WTC11 (cell line): ENCODE data around the gene SERTAD1. TPM values are rescaled to one million over a fixed set of nuclear protein-coding genes. Genes with fewer than 3 reads are reported as not detected.

Experiments used
- ATAC-seq: fragments of 200-7000 bp; cut with Tn5 transposase; 2 replicates; pipeline ENCODE4 v1.10.0; 2021; ENCODE audit warnings: mild to moderate bottlenecking, moderate library complexity
- CTCF ChIA-PET: fragments of 300-600 bp; sonication (Branson Sonifier 250); formaldehyde crosslinking; loops from one replicate; lab custom pipeline; 2021; ENCODE audit warnings: antibody characterized with exemption; lab: Charles Lee
- POLR2A ChIA-PET: fragments of 350-600 bp; sonication (Branson Sonifier 250); formaldehyde crosslinking; loops from one replicate; lab custom pipeline; 2021; ENCODE audit warnings: antibody characterized with exemption; lab: Charles Lee
- DNase-seq: peaks from one replicate; pipeline ENCODE4 v3.0.0; 2021; ENCODE audit warnings: low spot score
- H3K27ac Mint-ChIP-seq: 2 replicates; pipeline ENCODE4 v1.8.0; 2021; ENCODE audit warnings: mixed read lengths
- H3K27me3 Mint-ChIP-seq: 2 replicates; pipeline ENCODE4 v1.8.0; 2021; ENCODE audit warnings: low read depth, mild to moderate bottlenecking, moderate library complexity, mixed read lengths
- H3K36me3 Mint-ChIP-seq: 2 replicates; pipeline ENCODE4 v1.8.0; 2021; ENCODE audit warnings: mixed read lengths
- H3K4me1 Mint-ChIP-seq: 2 replicates; pipeline ENCODE4 v1.8.0; 2022; ENCODE audit warnings: mixed read lengths
- H3K4me3 Mint-ChIP-seq: 2 replicates; pipeline ENCODE4 v1.8.0; 2021; ENCODE audit warnings: mild to moderate bottlenecking, moderate library complexity, mixed read lengths
- H3K9me3 Mint-ChIP-seq: 2 replicates; pipeline ENCODE4 v1.8.0; 2021; ENCODE audit warnings: mixed read lengths
- ATF1 ChIP-seq: sonication (generic); formaldehyde crosslinking; IDR thresholded peaks from 2 replicates; pipeline ENCODE4 v1.8.1; 2023; ENCODE audit warnings: mild to moderate bottlenecking, moderate library complexity, missing genetic modification reagents
- ATF6 ChIP-seq: sonication (generic); formaldehyde crosslinking; IDR thresholded peaks from 2 replicates; pipeline ENCODE4 v1.8.1; 2023; ENCODE audit warnings: mild to moderate bottlenecking, missing genetic modification reagents
- CBFB ChIP-seq: sonication (generic); formaldehyde crosslinking; IDR thresholded peaks from 2 replicates; pipeline ENCODE4 v1.8.1; 2022; ENCODE audit warnings: mild to moderate bottlenecking, low read depth, missing genetic modification reagents
- E2F1 ChIP-seq: sonication (generic); formaldehyde crosslinking; IDR thresholded peaks from 2 replicates; pipeline ENCODE4 v1.8.0; 2022; ENCODE audit warnings: mild to moderate bottlenecking, missing genetic modification reagents
- ELF4 ChIP-seq: sonication (generic); formaldehyde crosslinking; IDR thresholded peaks from 2 replicates; pipeline ENCODE4 v1.8.1; 2022; ENCODE audit warnings: low read depth, mild to moderate bottlenecking, moderate library complexity, missing genetic modification reagents
- FOXJ3 ChIP-seq: sonication (generic); formaldehyde crosslinking; IDR thresholded peaks from 2 replicates; pipeline ENCODE4 v1.9.0; 2021; ENCODE audit warnings: missing genetic modification reagents, mild to moderate bottlenecking, borderline replicate concordance
- GABPB1 ChIP-seq: sonication (generic); formaldehyde crosslinking; IDR thresholded peaks from 2 replicates; pipeline ENCODE4 v1.8.1; 2023; ENCODE audit warnings: mild to moderate bottlenecking, missing genetic modification reagents
- GRHL2 ChIP-seq: fragments of 250-450 bp; sonication (Bioruptor Pico); IDR thresholded peaks from 2 replicates; pipeline ENCODE4 v1.8.0; 2022; ENCODE audit warnings: mild to moderate bottlenecking, moderate library complexity; ENCODE audit not compliant: insufficient replicate concordance, severe bottlenecking
- IRF2 ChIP-seq: sonication (generic); formaldehyde crosslinking; IDR thresholded peaks from 2 replicates; pipeline ENCODE4 v1.8.0; 2022; ENCODE audit warnings: low read depth, missing genetic modification reagents, borderline replicate concordance
- JUN ChIP-seq: sonication (generic); formaldehyde crosslinking; IDR thresholded peaks from 2 replicates; pipeline ENCODE4 v1.8.0; 2023; ENCODE audit warnings: mild to moderate bottlenecking, missing genetic modification reagents
- MAX ChIP-seq: sonication (generic); formaldehyde crosslinking; IDR thresholded peaks from 2 replicates; pipeline ENCODE4 v1.8.0; 2022; ENCODE audit warnings: mild to moderate bottlenecking, missing genetic modification reagents
- OVOL2 ChIP-seq: fragments of 250-450 bp; sonication (Bioruptor Pico); IDR thresholded peaks from 2 replicates; pipeline ENCODE4 v1.9.0; 2021; ENCODE audit warnings: mild to moderate bottlenecking, borderline replicate concordance
- RELA ChIP-seq: sonication (generic); formaldehyde crosslinking; IDR thresholded peaks from 2 replicates; pipeline ENCODE4 v1.8.1; 2022; ENCODE audit warnings: missing genetic modification reagents, mild to moderate bottlenecking, borderline replicate concordance
- SP1 ChIP-seq: sonication (generic); formaldehyde crosslinking; conservative IDR thresholded peaks from 2 replicates; pipeline ENCODE4 v1.8.1; 2022; ENCODE audit warnings: missing genetic modification reagents
- TEAD1 ChIP-seq: sonication (generic); formaldehyde crosslinking; IDR thresholded peaks from 2 replicates; pipeline ENCODE4 v1.8.0; 2022; ENCODE audit warnings: mild to moderate bottlenecking, missing genetic modification reagents
- TEAD4 ChIP-seq: sonication (generic); formaldehyde crosslinking; IDR thresholded peaks from 2 replicates; pipeline ENCODE4 v1.8.0; 2022; ENCODE audit warnings: mild to moderate bottlenecking, missing genetic modification reagents
- ZBTB21 ChIP-seq: sonication (generic); formaldehyde crosslinking; IDR thresholded peaks from 2 replicates; pipeline ENCODE4 v1.8.1; 2023; ENCODE audit warnings: mild to moderate bottlenecking, missing genetic modification reagents, borderline replicate concordance
- ZNF121 ChIP-seq: sonication (generic); formaldehyde crosslinking; IDR thresholded peaks from 2 replicates; pipeline ENCODE4 v1.8.0; 2023; ENCODE audit warnings: missing genetic modification reagents
- ZNF232 ChIP-seq: sonication (generic); formaldehyde crosslinking; IDR thresholded peaks from 2 replicates; pipeline ENCODE4 v1.8.0; 2022; ENCODE audit warnings: mild to moderate bottlenecking, missing genetic modification reagents
- ZNF263 ChIP-seq: sonication (generic); formaldehyde crosslinking; IDR thresholded peaks from 2 replicates; pipeline ENCODE4 v1.8.1; 2022; ENCODE audit warnings: low read depth, mild to moderate bottlenecking, moderate library complexity, missing genetic modification reagents
- ZNF396 ChIP-seq: fragments of 250-450 bp; sonication (Bioruptor Pico); IDR thresholded peaks from 2 replicates; pipeline ENCODE4 v1.8.0; 2021; ENCODE audit warnings: mild to moderate bottlenecking, moderate library complexity, borderline replicate concordance
- ZNF425 ChIP-seq: fragments of 250-450 bp; sonication (Bioruptor Pico); conservative IDR thresholded peaks from 2 replicates; pipeline ENCODE4 v1.9.0; 2021; ENCODE audit warnings: mild to moderate bottlenecking
- ZNF671 ChIP-seq: fragments of 250-450 bp; sonication (Bioruptor Pico); IDR thresholded peaks from 2 replicates; pipeline ENCODE4 v1.8.0; 2021; ENCODE audit warnings: mild to moderate bottlenecking
- total RNA-seq: library from RNA; stranded (reverse); gene quantifications from 3 replicates; pipeline ENCODE4 v1.2.3, GENCODE V29; 2021
- TF ChIP-seq, protein P1 (sequence below): sonication (generic); formaldehyde crosslinking; IDR thresholded peaks from 2 replicates; pipeline ENCODE4 v1.8.1; 2022; ENCODE audit warnings: mild to moderate bottlenecking, missing genetic modification reagents, moderate library complexity, borderline replicate concordance
- TF ChIP-seq, protein P2 (sequence below): fragments of 250-450 bp; sonication (Bioruptor Pico); IDR thresholded peaks from 2 replicates; pipeline ENCODE4 v2.1.2; 2022; ENCODE audit warnings: mild to moderate bottlenecking, moderate library complexity
- TF ChIP-seq, protein P3 (sequence below): sonication (generic); formaldehyde crosslinking; IDR thresholded peaks from 2 replicates; pipeline ENCODE4 v1.8.0; 2022; ENCODE audit warnings: mild to moderate bottlenecking, missing genetic modification reagents

The SERTAD1 gene
- total RNA-seq, 1 experiment from 2014 or later: 6.8 TPM

- ChIA-PET POLR2A (interaction anchor here (0.6 to 1.8 kb wide), 15 partner anchors 12 to 277 kb away, joined by 3 to 17 read pairs (median 4); partner anchors contain the start of genes C19orf47 and PLD3), CTCF (interaction anchor here (0.6 to 2.8 kb wide), 52 partner anchors 8 to 1194 kb away, joined by 3 to 55 read pairs (median 5); partner anchors contain the start of genes BLVRB, C19orf47, PLD3 and PRX)
- peak overlapping the region; percentile 88 for H3K27ac Mint-ChIP-seq
- no peak for TF ChIP-seq ZNF263 (CRISPR knock-in tag)
- TF ChIP-seq SP1 (CRISPR knock-in tag): peak; percentile 86
- TF ChIP-seq FOXJ3: no peak
- TF ChIP-seq IRF2 (CRISPR knock-in tag): no peak
- TF ChIP-seq ZNF121: peak; percentile 66
- TF ChIP-seq RELA: peak; percentile 78; the same call in 1 of the 2 replicates
- no peak for TF ChIP-seq ATF1 (CRISPR knock-in tag)
- TF ChIP-seq ZBTB21 (CRISPR knock-in tag): no peak; the same call in 1 of the 2 replicates
- TF ChIP-seq, protein P1, sequence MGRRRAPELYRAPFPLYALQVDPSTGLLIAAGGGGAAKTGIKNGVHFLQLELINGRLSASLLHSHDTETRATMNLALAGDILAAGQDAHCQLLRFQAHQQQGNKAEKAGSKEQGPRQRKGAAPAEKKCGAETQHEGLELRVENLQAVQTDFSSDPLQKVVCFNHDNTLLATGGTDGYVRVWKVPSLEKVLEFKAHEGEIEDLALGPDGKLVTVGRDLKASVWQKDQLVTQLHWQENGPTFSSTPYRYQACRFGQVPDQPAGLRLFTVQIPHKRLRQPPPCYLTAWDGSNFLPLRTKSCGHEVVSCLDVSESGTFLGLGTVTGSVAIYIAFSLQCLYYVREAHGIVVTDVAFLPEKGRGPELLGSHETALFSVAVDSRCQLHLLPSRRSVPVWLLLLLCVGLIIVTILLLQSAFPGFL (CRISPR knock-in tag): 0 out of 2 replicates have a peak, but pooled peaks have one; percentile 35
- no peak for TF ChIP-seq JUN (CRISPR knock-in tag)
- TF ChIP-seq CBFB (CRISPR knock-in tag): no peak
- TF ChIP-seq, protein P2, sequence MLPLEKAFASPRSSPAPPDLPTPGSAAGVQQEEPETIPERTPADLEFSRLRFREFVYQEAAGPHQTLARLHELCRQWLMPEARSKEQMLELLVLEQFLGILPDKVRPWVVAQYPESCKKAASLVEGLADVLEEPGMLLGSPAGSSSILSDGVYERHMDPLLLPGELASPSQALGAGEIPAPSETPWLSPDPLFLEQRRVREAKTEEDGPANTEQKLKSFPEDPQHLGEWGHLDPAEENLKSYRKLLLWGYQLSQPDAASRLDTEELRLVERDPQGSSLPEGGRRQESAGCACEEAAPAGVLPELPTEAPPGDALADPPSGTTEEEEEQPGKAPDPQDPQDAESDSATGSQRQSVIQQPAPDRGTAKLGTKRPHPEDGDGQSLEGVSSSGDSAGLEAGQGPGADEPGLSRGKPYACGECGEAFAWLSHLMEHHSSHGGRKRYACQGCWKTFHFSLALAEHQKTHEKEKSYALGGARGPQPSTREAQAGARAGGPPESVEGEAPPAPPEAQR (CRISPR knock-in tag): no peak
- TF ChIP-seq MAX: peak; percentile 80
- TF ChIP-seq, protein P3, sequence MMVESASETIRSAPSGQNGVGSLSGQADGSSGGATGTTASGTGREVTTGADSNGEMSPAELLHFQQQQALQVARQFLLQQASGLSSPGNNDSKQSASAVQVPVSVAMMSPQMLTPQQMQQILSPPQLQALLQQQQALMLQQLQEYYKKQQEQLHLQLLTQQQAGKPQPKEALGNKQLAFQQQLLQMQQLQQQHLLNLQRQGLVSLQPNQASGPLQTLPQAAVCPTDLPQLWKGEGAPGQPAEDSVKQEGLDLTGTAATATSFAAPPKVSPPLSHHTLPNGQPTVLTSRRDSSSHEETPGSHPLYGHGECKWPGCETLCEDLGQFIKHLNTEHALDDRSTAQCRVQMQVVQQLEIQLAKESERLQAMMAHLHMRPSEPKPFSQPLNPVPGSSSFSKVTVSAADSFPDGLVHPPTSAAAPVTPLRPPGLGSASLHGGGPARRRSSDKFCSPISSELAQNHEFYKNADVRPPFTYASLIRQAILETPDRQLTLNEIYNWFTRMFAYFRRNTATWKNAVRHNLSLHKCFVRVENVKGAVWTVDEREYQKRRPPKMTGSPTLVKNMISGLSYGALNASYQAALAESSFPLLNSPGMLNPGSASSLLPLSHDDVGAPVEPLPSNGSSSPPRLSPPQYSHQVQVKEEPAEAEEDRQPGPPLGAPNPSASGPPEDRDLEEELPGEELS (CRISPR knock-in tag): peak; percentile 84; the same call in 1 of the 2 replicates
- peak; percentile 59 for TF ChIP-seq GABPB1 (CRISPR knock-in tag)
- TF ChIP-seq E2F1 (CRISPR knock-in tag): no peak
- TF ChIP-seq ZNF425 (CRISPR knock-in tag): no peak
- peak; percentile 96 for TF ChIP-seq TEAD4
- TF ChIP-seq TEAD1 (CRISPR knock-in tag): peak; percentile 96; the same call in 1 of the 2 replicates
- TF ChIP-seq OVOL2 (CRISPR knock-in tag): no peak
- no peak for TF ChIP-seq ELF4 (CRISPR knock-in tag)
- no peak for TF ChIP-seq ATF6 (CRISPR knock-in tag)
- no peak for TF ChIP-seq ZNF396
- no peak for TF ChIP-seq GRHL2 (CRISPR knock-in tag)
- no peak for TF ChIP-seq ZNF671 (CRISPR knock-in tag)
- no peak for TF ChIP-seq ZNF232 (CRISPR knock-in tag)
These were observed 4.7 kb downstream of the SERTAD1 start for GRCh38 chr19:40420766-40421765.

More at GRCh38 chr19:40420766-40421765, 4.7 kb downstream of the SERTAD1 start:
- peak; percentile 58 for ATAC-seq
- Mint-ChIP-seq H3K27me3 (no peaks in the 10 kb centered on the region; the same call in 1 of the 2 replicates), H3K4me1 (peaks cover 25% of the 10 kb centered on the region), H3K9me3 (no peaks in the 10 kb centered on the region), H3K4me3 (peak overlapping the region; percentile 69), H3K36me3 (no peaks in the 10 kb centered on the region; the same call in 1 of the 2 replicates)
- peak; percentile 91 for DNase-seq
